Hepatocyte (in vitro differentiated cells): ENCODE measurements around the gene TMPRSS3. TPM values are rescaled to one million over a fixed set of nuclear protein-coding genes. Genes with fewer than 3 reads are reported as not detected.

Experiments used
- DNase-seq: peaks from one replicate; pipeline ENCODE4 v3.0.0-alpha.2; 2016; ENCODE audit warnings: low spot score
- H2AFZ ChIP-seq: fragments of 200-600 bp; sonication (generic); 2 replicates; pipeline ENCODE4 v1.6.0; 2016; ENCODE audit warnings: antibody characterized with exemption, mild to moderate bottlenecking
- H3K27ac ChIP-seq: fragments of 200-600 bp; sonication (generic); 2 replicates; pipeline ENCODE4 v1.5.1; 2016; ENCODE audit warnings: mild to moderate bottlenecking
- H3K27me3 ChIP-seq: fragments of 200-600 bp; sonication (generic); 2 replicates; pipeline ENCODE4 v1.6.1; 2016
- H3K36me3 ChIP-seq: fragments of 200-600 bp; sonication (generic); replicated peaks from 2 replicates; pipeline ENCODE4 v1.5.1; 2016; ENCODE audit warnings: low read depth; ENCODE audit not compliant: insufficient read depth
- H3K4me1 ChIP-seq: fragments of 200-600 bp; sonication (generic); 2 replicates; pipeline ENCODE4 v1.5.1; 2016; ENCODE audit warnings: mild to moderate bottlenecking, moderate library complexity; ENCODE audit not compliant: insufficient read depth
- H3K4me2 ChIP-seq: fragments of 200-600 bp; sonication (generic); 2 replicates; pipeline ENCODE4 v1.6.0; 2016
- H3K4me3 ChIP-seq: fragments of 200-600 bp; sonication (generic); 2 replicates; pipeline ENCODE4 v1.5.1; 2016; ENCODE audit warnings: mild to moderate bottlenecking
- H3K79me2 ChIP-seq: fragments of 200-600 bp; sonication (generic); 2 replicates; pipeline ENCODE4 v1.6.0; 2017; ENCODE audit warnings: mild to moderate bottlenecking
- H3K9me2 ChIP-seq: fragments of 200-600 bp; sonication (generic); replicated peaks from 2 replicates; pipeline ENCODE4 v1.6.0; 2017; ENCODE audit warnings: mild to moderate bottlenecking; ENCODE audit not compliant: insufficient read depth
- H3K9me3 ChIP-seq: fragments of 200-600 bp; sonication (generic); 2 replicates; pipeline ENCODE4 v1.5.1; 2016; ENCODE audit warnings: low read depth, mild to moderate bottlenecking
- H4K20me1 ChIP-seq: fragments of 200-600 bp; sonication (generic); 2 replicates; pipeline ENCODE4 v1.6.0; 2016; ENCODE audit warnings: mild to moderate bottlenecking; ENCODE audit not compliant: insufficient read depth, poor library complexity, severe bottlenecking
- CTCF ChIP-seq: fragments of 200-600 bp; sonication (generic); IDR thresholded peaks from 2 replicates; pipeline ENCODE4 v1.5.1; 2016; ENCODE audit warnings: antibody characterized with exemption, mild to moderate bottlenecking; ENCODE audit not compliant: poor library complexity
- EZH2 ChIP-seq: fragments of 200-600 bp; sonication (generic); IDR thresholded peaks from 2 replicates; pipeline ENCODE4 v1.6.1; 2016; ENCODE audit warnings: antibody characterized with exemption, mild to moderate bottlenecking, borderline replicate concordance
- EZH2phosphoT487 ChIP-seq: fragments of 200-600 bp; sonication (generic); IDR thresholded peaks from one replicate; pipeline ENCODE4 v1.6.1; 2018; ENCODE audit warnings: antibody characterized with exemption, mild to moderate bottlenecking, low read depth, moderate library complexity; ENCODE audit not compliant: unreplicated experiment, severe bottlenecking
- WGBS: methylation state at CpG from one replicate; pipeline ENCODE4 v1.1.6; 2016; ENCODE audit warnings: low lambda C conversion rate; ENCODE audit errors: missing lambda C conversion rate; 5-methylcytosine and 5-hydroxymethylcytosine counted together
- polyA plus RNA-seq: library from polyadenylated mRNA; unstranded; fragments of >200 nt; fragmentation: Nextera tagmentation; extraction: Ambion mirVana; gene quantifications from 2 replicates; pipeline ENCODE4 v1.2.1, GENCODE V29; 2016
- small RNA-seq: library from RNA; depleted of rRNA; stranded (forward); fragments of <200 nt; gene quantifications from one replicate; pipeline ENCODE3, GENCODE V24; 2014
- total RNA-seq: library from RNA; depleted of rRNA; stranded (reverse); fragments of >200 nt; gene quantifications from 2 replicates; pipeline ENCODE4 v1.2.3, GENCODE V29; 2014

The TMPRSS3 gene
- total and polyA plus RNA-seq, 2 experiments from 2014 or later = 1.4 to 1.7 TPM

GRCh38 chr21:42331660-42332059, 64.2 kb downstream of the TMPRSS3 start:
- Histone ChIP-seq H3K4me1 (peaks cover 25% of the 10 kb centered on the region), H3K27me3 (no peaks in the 10 kb centered on the region), H3K4me3 (no peak overlapping the region), H3K9me3 (no peaks in the 10 kb centered on the region), H4K20me1 (no peaks in the 10 kb centered on the region), H3K27ac (peak overlapping the region; percentile 80), H2AFZ (no peak overlapping the region), H3K36me3 (no peaks in the 10 kb centered on the region), H3K79me2 (no peaks in the 10 kb centered on the region), H3K9me2 (no peaks in the 10 kb centered on the region), H3K4me2 (no peak overlapping the region)
- TF ChIP-seq CTCF (no peak), EZH2phosphoT487 (no peak), EZH2 (no peak)
- no peak for DNase-seq

GRCh38 chr21:42330380-42331371, 65.2 kb downstream of the TMPRSS3 start:
- peak overlapping the region; percentile 34 for H3K4me2 ChIP-seq
- H3K27ac ChIP-seq = peak overlapping the region; percentile 80
- H3K4me3 ChIP-seq = no peak overlapping the region
- 56% methylated on average over 4 of the region's 4 CpGs for WGBS
- no peaks in the 10 kb centered on the region for H3K9me2 ChIP-seq
- H4K20me1 ChIP-seq = no peaks in the 10 kb centered on the region
- H3K27me3 ChIP-seq = no peaks in the 10 kb centered on the region
- H3K4me1 ChIP-seq = peaks cover 25% of the 10 kb centered on the region
- no peaks in the 10 kb centered on the region for H3K36me3 ChIP-seq
- TF ChIP-seq EZH2 (no peak), EZH2phosphoT487 (no peak), CTCF (no peak)
- no peaks in the 10 kb centered on the region for H3K9me3 ChIP-seq
- DNase-seq = no peak
- H3K79me2 ChIP-seq = no peaks in the 10 kb centered on the region
- H2AFZ ChIP-seq = no peak overlapping the region

GRCh38 chr21:42324896-42325295, 71.0 kb downstream of the TMPRSS3 start:
- DNase-seq = no peak
- no peaks in the 10 kb centered on the region for H3K36me3 ChIP-seq
- no peak overlapping the region for H2AFZ ChIP-seq
- no peak overlapping the region for H3K27ac ChIP-seq
- H3K4me1 ChIP-seq = peaks cover 5% of the 10 kb centered on the region
- no peak overlapping the region for H3K4me2 ChIP-seq
- no peaks in the 10 kb centered on the region for H3K9me2 ChIP-seq
- no peaks in the 10 kb centered on the region for H4K20me1 ChIP-seq
- H3K27me3 ChIP-seq = no peaks in the 10 kb centered on the region
- H3K9me3 ChIP-seq = no peaks in the 10 kb centered on the region
- 89% methylated on average over 6 of the region's 6 CpGs for WGBS
- H3K79me2 ChIP-seq = no peaks in the 10 kb centered on the region
- H3K4me3 ChIP-seq = no peak overlapping the region
- TF ChIP-seq CTCF (no peak), EZH2phosphoT487 (no peak), EZH2 (no peak)

Small RNA genes within 50 kb of the gene (small RNA-seq; reads per million reads assigned to genes)
- gene RNU6-1149P = not detected

Other genes with a start within 250 kb of the TMPRSS3 start
- gene ABCG1, start 176.9 kb downstream of the TMPRSS3 start, total RNA-seq = 7.2 and 10.7 TPM in 2 replicates
- 8.4 and 14.0 TPM in 2 replicates for gene ABCG1, start 176.9 kb downstream of the TMPRSS3 start, polyA plus RNA-seq
- 84.4 and 92.0 TPM in 2 replicates for gene TFF3, start 80.6 kb downstream of the TMPRSS3 start, total RNA-seq
- gene TFF3, start 80.6 kb downstream of the TMPRSS3 start, polyA plus RNA-seq = 589 and 696 TPM in 2 replicates
- 15.5 and 23.9 TPM in 2 replicates for gene TFF2, start 45.1 kb downstream of the TMPRSS3 start, total RNA-seq
- 28.1 and 58.7 TPM in 2 replicates for gene TFF2, start 45.1 kb downstream of the TMPRSS3 start, polyA plus RNA-seq
- 57.4 and 84.2 TPM in 2 replicates for gene TFF1, start 29.5 kb downstream of the TMPRSS3 start, total RNA-seq
- 140 and 221 TPM in 2 replicates for gene TFF1, start 29.5 kb downstream of the TMPRSS3 start, polyA plus RNA-seq
- not detected in 2 replicates for gene UBASH3A, start 7.8 kb upstream of the TMPRSS3 start, total RNA-seq
- gene UBASH3A, start 7.8 kb upstream of the TMPRSS3 start, polyA plus RNA-seq = not detected in 2 replicates
- 0.60 and 1.3 TPM in 2 replicates for gene RSPH1, start 100.2 kb upstream of the TMPRSS3 start, total RNA-seq
- 1.8 and 3.0 TPM in 2 replicates for gene RSPH1, start 100.2 kb upstream of the TMPRSS3 start, polyA plus RNA-seq
- gene SLC37A1, start 117.8 kb upstream of the TMPRSS3 start, total RNA-seq = 13.1 and 17.9 TPM in 2 replicates
- gene SLC37A1, start 117.8 kb upstream of the TMPRSS3 start, polyA plus RNA-seq = 18.5 and 26.9 TPM in 2 replicates